Endothelial cell of umbilical vein (primary cell): ENCODE results near the gene ZNF385D. TPM values are rescaled to one million over a fixed set of nuclear protein-coding genes. Genes with fewer than 3 reads are reported as not detected.
A peak's percentile ranks its signal among the peaks of the same experiment; 100 is the strongest.

Experiments
- Bru-seq: library from RNA; stranded (reverse); fragments of 400-500 nt; gene quantifications from one replicate; lab custom pipeline; 2021; lab: Mats Ljungman, UMichigan
- BruChase-seq, 2 experiments: library from RNA; stranded (reverse); fragments of 400-500 nt; gene quantifications; one replicate each; lab custom pipeline; 2021; lab: Mats Ljungman, UMichigan
- BruUV-seq: library from RNA; stranded (reverse); fragments of 400-500 nt; replicated peaks from 2 replicates; lab custom pipeline; 2021; lab: Mats Ljungman, UMichigan
- CTCF ChIA-PET: fragments of 300-600, 350-600 bp; sonication (Branson Sonifier 250); formaldehyde crosslinking; loops from one replicate; lab custom pipeline; 2021; ENCODE audit warnings: antibody characterized with exemption, inconsistent platforms; lab: Charles Lee
- POLR2A ChIA-PET: fragments of 300-600, 350-600 bp; sonication (Branson Sonifier 250); formaldehyde crosslinking; loops from one replicate; lab custom pipeline; 2021; ENCODE audit warnings: antibody characterized with exemption, inconsistent platforms; lab: Charles Lee
- DNase-seq: peaks from one replicate; pipeline ENCODE4 v3.0.0-alpha.2; 2011; ENCODE audit warnings: low read depth, low spot score
- FAIRE-seq: peaks from 2 replicates; lab custom pipeline; 2011; peaks lifted over from hg19 to GRCh38; lab: Jason Lieb, UNC
- H2AFZ ChIP-seq: 2 replicates; pipeline ENCODE4 v1.6.0; 2012; ENCODE audit warnings: low read depth, low read length, control low read depth, inconsistent platforms
- H3K27ac ChIP-seq: 2 replicates; pipeline ENCODE4 v1.5.1; 2011; ENCODE audit warnings: low read depth, mild to moderate bottlenecking, control low read depth, low read length, moderate library complexity; ENCODE audit not compliant: insufficient read depth
- H3K27me3 ChIP-seq, 2 experiments: 2 replicates each; pipeline versions ENCODE4 v1.6.0 to v1.6.1; 2011; ENCODE audit warnings: low read length in 2 of 2, mixed read lengths in 1 of 2; ENCODE audit not compliant: control insufficient read depth in 2 of 2, insufficient read depth in 2 of 2
- H3K36me3 ChIP-seq, 2 experiments: 2 replicates in 1 of 2; 3 replicates in 1 of 2; pipeline ENCODE4 v1.5.1; 2011; ENCODE audit warnings: low read length in 2 of 2, mild to moderate bottlenecking in 1 of 2, moderate library complexity in 1 of 2; ENCODE audit not compliant: control insufficient read depth in 2 of 2, insufficient read depth in 2 of 2; ENCODE audit errors: extremely low read depth in 1 of 2
- H3K4me1 ChIP-seq: 3 replicates; pipeline ENCODE4 v1.5.1; 2011; ENCODE audit warnings: mild to moderate bottlenecking, low read length; ENCODE audit not compliant: control insufficient read depth, insufficient read depth; ENCODE audit errors: extremely low read depth
- H3K4me2 ChIP-seq: 2 replicates; pipeline ENCODE4 v1.6.1; 2011; ENCODE audit warnings: low read length, control low read depth, mixed read lengths; ENCODE audit not compliant: insufficient read depth
- H3K4me3 ChIP-seq, 3 experiments: fragments of 200-600 bp in 1 of 3; sonication (generic), shearing (Covaris generic) in 1 of 3; replicated peaks in 1 of 3; 2 replicates each; pipeline ENCODE4 v1.5.1; 2011 to 2016; ENCODE audit warnings: control low read depth in 3 of 3, low read length in 3 of 3, mild to moderate bottlenecking in 2 of 3, inconsistent platforms in 1 of 3, low read depth in 1 of 3, moderate library complexity in 1 of 3; ENCODE audit not compliant: insufficient read depth in 1 of 3
- H3K79me2 ChIP-seq: 2 replicates; pipeline ENCODE4 v1.6.0; 2012; ENCODE audit warnings: low read length, inconsistent platforms; ENCODE audit not compliant: control insufficient read depth, insufficient read depth
- H3K9ac ChIP-seq: replicated peaks from 2 replicates; pipeline ENCODE3; 2011; ENCODE audit warnings: low read length, control low read depth; ENCODE audit not compliant: insufficient read depth; ENCODE audit errors: extremely low read depth
- H3K9me1 ChIP-seq: replicated peaks from 3 replicates; pipeline ENCODE4 v1.6.0; 2011; ENCODE audit warnings: mild to moderate bottlenecking, low read length; ENCODE audit not compliant: control insufficient read depth, insufficient read depth; ENCODE audit errors: extremely low read depth
- H3K9me3 ChIP-seq: replicated peaks from 2 replicates; pipeline ENCODE4 v1.5.1; 2012; ENCODE audit warnings: low read length, inconsistent platforms; ENCODE audit not compliant: control insufficient read depth, insufficient read depth
- H4K20me1 ChIP-seq: replicated peaks from 2 replicates; pipeline ENCODE3; 2011; ENCODE audit warnings: mild to moderate bottlenecking, low read length; ENCODE audit not compliant: control insufficient read depth, insufficient read depth; ENCODE audit errors: extremely low read depth
- EZH2 ChIP-seq: IDR thresholded peaks from 2 replicates; pipeline ENCODE4 v1.6.1; 2012; ENCODE audit warnings: borderline replicate concordance, low read depth, mild to moderate bottlenecking, moderate library complexity, low read length, inconsistent platforms; ENCODE audit not compliant: severe bottlenecking
- FOS ChIP-seq: IDR thresholded peaks from 2 replicates; pipeline ENCODE4 v1.6.1; 2011; ENCODE audit warnings: mild to moderate bottlenecking, low read length, moderate library complexity, borderline replicate concordance; ENCODE audit not compliant: insufficient read depth
- GATA2 ChIP-seq: IDR thresholded peaks from 2 replicates; pipeline ENCODE4 v1.7.0; 2011; ENCODE audit warnings: low read depth, mild to moderate bottlenecking, moderate library complexity, mixed read lengths, low read length; ENCODE audit not compliant: insufficient read length, insufficient read depth
- JUN ChIP-seq: IDR thresholded peaks from 2 replicates; pipeline ENCODE4 v1.6.1; 2011; ENCODE audit warnings: borderline replicate concordance, low read depth; ENCODE audit not compliant: insufficient read length, insufficient read depth
- MAX ChIP-seq: IDR thresholded peaks from 2 replicates; pipeline ENCODE4 v1.6.1; 2011; ENCODE audit not compliant: insufficient read depth, insufficient read length
- MYC ChIP-seq: IDR thresholded peaks from one replicate; pipeline ENCODE4 v1.6.1; 2011; ENCODE audit warnings: mild to moderate bottlenecking, low read depth, low read length
- POLR2A ChIP-seq: IDR thresholded peaks from 2 replicates; pipeline ENCODE4 v1.6.1; 2012; ENCODE audit warnings: low read depth, mild to moderate bottlenecking, control low read depth, low read length
- POLR2AphosphoS5 ChIP-seq: IDR thresholded peaks from 2 replicates; pipeline ENCODE4 v1.6.1; 2012; ENCODE audit warnings: low read depth, mild to moderate bottlenecking, control low read depth, low read length, moderate library complexity; ENCODE audit not compliant: insufficient read depth
- dilution Hi-C: fragments of 300-500 bp; cut with MboI; formaldehyde crosslinking; loops from one replicate; pipeline ENCODE4 v1.15.0; 2019; ENCODE audit warnings: low sequenced_read_pairs; ENCODE audit not compliant: extremely low pct_ligation_motif_present
- intact Hi-C: fragments of 100-400 bp; cut with micrococcal nuclease; formaldehyde crosslinking; loops from one replicate; pipeline ENCODE4 v1.10.0; 2022
- long read RNA-seq: library from polyadenylated mRNA; stranded (forward); transcript quantifications from one replicate; pipeline ENCODE4 v2.0.0, GENCODE V29; 2021
- polyA minus RNA-seq, 3 experiments: library from RNA; depleted of rRNA, polyadenylated mRNA; stranded (reverse); fragments of >200 nt; gene quantifications; 1 replicate in 1 of 3; 2 replicates in 2 of 3; pipeline ENCODE4 v1.2.3, GENCODE V29; 2011
- polyA plus RNA-seq, 4 experiments: library from polyadenylated mRNA; depleted of rRNA in 3 of 4; stranded (reverse) in 3 of 4; unstranded in 1 of 4; fragments of >200 nt; gene quantifications; 2 replicates each; pipeline versions ENCODE4 v1.2.1 to v1.2.3, GENCODE V29; 2011 to 2012; ENCODE audit warnings: missing spikeins in 1 of 4
- total RNA-seq: library from RNA; stranded (reverse); gene quantifications from 2 replicates; pipeline ENCODE4 v1.2.3, GENCODE V29; 2021
- TF ChIP-seq, protein P1 (sequence below), 2 donors: IDR thresholded peaks; 1 replicate in 1 of 2; 2 replicates in 1 of 2; pipeline ENCODE4 v1.5.1; 2011; ENCODE audit warnings: low read length in 2 of 2, mild to moderate bottlenecking in 2 of 2, moderate library complexity in 2 of 2, control low read depth in 1 of 2, inconsistent platforms in 1 of 2, low read depth in 1 of 2; ENCODE audit not compliant: insufficient read depth in 1 of 2; ENCODE audit errors: extremely low read depth in 1 of 2

ZNF385D gene, protein sequence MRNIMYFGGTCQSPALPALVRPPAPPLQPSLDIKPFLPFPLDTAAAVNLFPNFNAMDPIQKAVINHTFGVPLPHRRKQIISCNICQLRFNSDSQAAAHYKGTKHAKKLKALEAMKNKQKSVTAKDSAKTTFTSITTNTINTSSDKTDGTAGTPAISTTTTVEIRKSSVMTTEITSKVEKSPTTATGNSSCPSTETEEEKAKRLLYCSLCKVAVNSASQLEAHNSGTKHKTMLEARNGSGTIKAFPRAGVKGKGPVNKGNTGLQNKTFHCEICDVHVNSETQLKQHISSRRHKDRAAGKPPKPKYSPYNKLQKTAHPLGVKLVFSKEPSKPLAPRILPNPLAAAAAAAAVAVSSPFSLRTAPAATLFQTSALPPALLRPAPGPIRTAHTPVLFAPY
- total RNA-seq, result not detected in 2 replicates
- not detected in 2 replicates for polyA plus RNA-seq
- polyA plus RNA-seq (2011; cell fraction: cytosol; rRNA removed), result not detected in 2 replicates
- polyA plus RNA-seq (2011; cell fraction: nucleus; rRNA removed), result not detected in 2 replicates
- 0.16 TPM in 1 of 2 replicates, not detected in the other for polyA plus RNA-seq (2012)
- polyA minus RNA-seq, result 0.02 TPM in 1 of 2 replicates, not detected in the other
- not detected for polyA minus RNA-seq (2011; cell fraction: cytosol; rRNA and poly(A)+ RNA removed)
- polyA minus RNA-seq (2011; cell fraction: nucleus; rRNA and poly(A)+ RNA removed), result not detected in 2 replicates
- Bru-seq, nascent RNA, result percentile 10 among the genes with signal in this experiment
- percentile 9 among the genes with signal in this experiment for BruChase-seq, experiment 1, labeled RNA remaining after a 6-hour chase
- BruChase-seq, experiment 2, labeled RNA remaining after a 2-hour chase, result percentile 5 among the genes with signal in this experiment
- long read RNA-seq, result 0 reads

- Histone ChIP-seq H2AFZ (peak within 1 kb of the TSS; percentile 52), H3K4me2 (no peak within 1 kb of the TSS), H3K27me3 (peaks cover 0 to 17% of the 10 kb centered on the region in 2 experiments), H3K9me3 (no peaks in the 10 kb centered on the region), H4K20me1 (no peaks in the 10 kb centered on the region), H3K9me1 (no peaks in the 10 kb centered on the region), H3K79me2 (no peaks in the 10 kb centered on the region), H3K27ac (no peak within 1 kb of the TSS), H3K4me3 (no peak within 1 kb of the TSS), H3K36me3 (no peaks in the 10 kb centered on the region), H3K9ac (no peak within 1 kb of the TSS), H3K4me1 (no peaks in the 10 kb centered on the region)
- no TSS peak for BruUV-seq
- CTCF ChIA-PET, result interaction anchor here (0.6 to 1.1 kb wide), 2 partner anchors 18 to 1518 kb away, joined by 3 read pairs; no protein-coding TSS in a partner anchor
- TF ChIP-seq MAX (no peak), EZH2 (no peak), FOS (no peak), POLR2A (no peak), JUN (no peak), GATA2 (no peak), MYC (no peak), POLR2AphosphoS5 (no peak)
- TF ChIP-seq, protein P1, sequence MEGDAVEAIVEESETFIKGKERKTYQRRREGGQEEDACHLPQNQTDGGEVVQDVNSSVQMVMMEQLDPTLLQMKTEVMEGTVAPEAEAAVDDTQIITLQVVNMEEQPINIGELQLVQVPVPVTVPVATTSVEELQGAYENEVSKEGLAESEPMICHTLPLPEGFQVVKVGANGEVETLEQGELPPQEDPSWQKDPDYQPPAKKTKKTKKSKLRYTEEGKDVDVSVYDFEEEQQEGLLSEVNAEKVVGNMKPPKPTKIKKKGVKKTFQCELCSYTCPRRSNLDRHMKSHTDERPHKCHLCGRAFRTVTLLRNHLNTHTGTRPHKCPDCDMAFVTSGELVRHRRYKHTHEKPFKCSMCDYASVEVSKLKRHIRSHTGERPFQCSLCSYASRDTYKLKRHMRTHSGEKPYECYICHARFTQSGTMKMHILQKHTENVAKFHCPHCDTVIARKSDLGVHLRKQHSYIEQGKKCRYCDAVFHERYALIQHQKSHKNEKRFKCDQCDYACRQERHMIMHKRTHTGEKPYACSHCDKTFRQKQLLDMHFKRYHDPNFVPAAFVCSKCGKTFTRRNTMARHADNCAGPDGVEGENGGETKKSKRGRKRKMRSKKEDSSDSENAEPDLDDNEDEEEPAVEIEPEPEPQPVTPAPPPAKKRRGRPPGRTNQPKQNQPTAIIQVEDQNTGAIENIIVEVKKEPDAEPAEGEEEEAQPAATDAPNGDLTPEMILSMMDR (IDR thresholded peaks at IDR 0.05; ENCODE audit: extremely low read depth in 1 of 2, insufficient read depth in 1 of 2, low read depth in 1 of 2, low read length in 2 of 2), result no peak
- dilution Hi-C loops, result no loop called here
- DNase-seq (no peak), FAIRE-seq (no peak)
- intact Hi-C loops, result loop anchor here (5.0 kb wide), 1 partner anchor 79 kb away; no protein-coding TSS in a partner anchor
- POLR2A ChIA-PET, result no interaction called here
Observed at GRCh38 chr3:21750831-21751391, at the start of gene ZNF385D. ZNF385D (minus strand) TSS chr3:21751210; CDS start chr3:21750916, 294 bp downstream.
